SK-N-SH (cell line): ENCODE measurements around the gene MAST4.

ENCODE experiments used
- CHD2 ChIP-seq: fragments of 150-350 bp; IDR thresholded peaks from 2 replicates; pipeline ENCODE4 v1.6.1; 2018; ENCODE audit warnings: low read length; ENCODE audit not compliant: partially characterized antibody
- EP300 ChIP-seq, 2 experiments: IDR thresholded peaks; 2 replicates each; pipeline versions ENCODE4 v1.4.0 to v1.6.1; 2012; ENCODE audit warnings: borderline replicate concordance in 1 of 2, low read depth in 1 of 2, low read length in 1 of 2
- EZH2phosphoT487 ChIP-seq: fragments of 200-600 bp; sonication (generic); IDR thresholded peaks from 2 replicates; pipeline ENCODE4 v1.6.1; 2017; ENCODE audit warnings: low read depth, mixed run types, mild to moderate bottlenecking, antibody characterized with exemption, moderate library complexity, borderline replicate concordance
- JUND ChIP-seq: IDR thresholded peaks from 2 replicates; pipeline ENCODE4 v1.4.0; 2012
- POLR2AphosphoS5 ChIP-seq: IDR thresholded peaks from 2 replicates; pipeline ENCODE4 v1.6.1; 2012; ENCODE audit warnings: low read depth, low read length
- SMC3 ChIP-seq: IDR thresholded peaks from 2 replicates; pipeline ENCODE4 v1.6.1; 2012; ENCODE audit warnings: low read depth, low read length, improper control_type of control experiment
- TAF1 ChIP-seq: IDR thresholded peaks from 2 replicates; pipeline ENCODE4 v1.6.1; 2012; ENCODE audit warnings: low read depth, mild to moderate bottlenecking, low read length, moderate library complexity, borderline replicate concordance
- TEAD4 ChIP-seq: IDR thresholded peaks from 2 replicates; pipeline ENCODE4 v1.4.0; 2012; ENCODE audit warnings: mild to moderate bottlenecking, borderline replicate concordance; ENCODE audit not compliant: insufficient read depth
- YY1 ChIP-seq: IDR thresholded peaks from 2 replicates; pipeline ENCODE4 v1.4.0; 2012; ENCODE audit warnings: low read depth, mild to moderate bottlenecking
- TF ChIP-seq, protein P1 (sequence below): fragments of 200-600 bp; sonication (generic); IDR thresholded peaks from 2 replicates; pipeline ENCODE4 v1.6.1; 2017; ENCODE audit warnings: antibody characterized with exemption, mild to moderate bottlenecking, moderate library complexity
- TF ChIP-seq, protein P2 (sequence below): IDR thresholded peaks from 2 replicates; pipeline ENCODE4 v1.6.1; 2012; ENCODE audit warnings: mild to moderate bottlenecking, low read depth, low read length, moderate library complexity
- TF ChIP-seq, protein P3 (sequence below): fragments of 150-350 bp; IDR thresholded peaks from 2 replicates; pipeline ENCODE4 v1.6.1; 2016; ENCODE audit warnings: mild to moderate bottlenecking, low read depth, low read length
- TF ChIP-seq, protein P4 (sequence below): fragments of 150-350 bp; IDR thresholded peaks from 2 replicates; pipeline ENCODE4 v1.6.1; 2017; ENCODE audit warnings: antibody characterized with exemption, low read length, low read depth, borderline replicate concordance

DNA sequence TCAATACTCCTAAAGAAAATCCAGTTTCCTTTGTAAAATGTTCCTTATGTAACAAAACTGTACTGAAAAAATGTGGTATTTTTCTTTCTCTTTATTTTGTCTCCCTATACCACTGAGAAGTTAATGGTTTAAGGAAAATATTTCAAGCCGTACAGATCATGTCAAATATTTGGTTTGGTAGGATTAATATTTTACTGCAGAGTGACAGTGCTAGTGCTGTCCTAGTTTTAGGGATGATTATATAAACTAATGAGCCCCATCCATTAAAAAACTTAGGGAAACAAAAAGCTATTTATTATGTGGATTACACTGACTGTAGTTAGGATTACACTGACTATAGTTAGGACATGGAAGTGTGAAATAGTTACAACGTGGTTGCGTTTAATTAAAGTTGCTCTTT lies 391.3 kb downstream of the MAST4 start:
- TF ChIP-seq, protein P1, sequence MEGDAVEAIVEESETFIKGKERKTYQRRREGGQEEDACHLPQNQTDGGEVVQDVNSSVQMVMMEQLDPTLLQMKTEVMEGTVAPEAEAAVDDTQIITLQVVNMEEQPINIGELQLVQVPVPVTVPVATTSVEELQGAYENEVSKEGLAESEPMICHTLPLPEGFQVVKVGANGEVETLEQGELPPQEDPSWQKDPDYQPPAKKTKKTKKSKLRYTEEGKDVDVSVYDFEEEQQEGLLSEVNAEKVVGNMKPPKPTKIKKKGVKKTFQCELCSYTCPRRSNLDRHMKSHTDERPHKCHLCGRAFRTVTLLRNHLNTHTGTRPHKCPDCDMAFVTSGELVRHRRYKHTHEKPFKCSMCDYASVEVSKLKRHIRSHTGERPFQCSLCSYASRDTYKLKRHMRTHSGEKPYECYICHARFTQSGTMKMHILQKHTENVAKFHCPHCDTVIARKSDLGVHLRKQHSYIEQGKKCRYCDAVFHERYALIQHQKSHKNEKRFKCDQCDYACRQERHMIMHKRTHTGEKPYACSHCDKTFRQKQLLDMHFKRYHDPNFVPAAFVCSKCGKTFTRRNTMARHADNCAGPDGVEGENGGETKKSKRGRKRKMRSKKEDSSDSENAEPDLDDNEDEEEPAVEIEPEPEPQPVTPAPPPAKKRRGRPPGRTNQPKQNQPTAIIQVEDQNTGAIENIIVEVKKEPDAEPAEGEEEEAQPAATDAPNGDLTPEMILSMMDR, result no peak
- TF ChIP-seq, protein P2, sequence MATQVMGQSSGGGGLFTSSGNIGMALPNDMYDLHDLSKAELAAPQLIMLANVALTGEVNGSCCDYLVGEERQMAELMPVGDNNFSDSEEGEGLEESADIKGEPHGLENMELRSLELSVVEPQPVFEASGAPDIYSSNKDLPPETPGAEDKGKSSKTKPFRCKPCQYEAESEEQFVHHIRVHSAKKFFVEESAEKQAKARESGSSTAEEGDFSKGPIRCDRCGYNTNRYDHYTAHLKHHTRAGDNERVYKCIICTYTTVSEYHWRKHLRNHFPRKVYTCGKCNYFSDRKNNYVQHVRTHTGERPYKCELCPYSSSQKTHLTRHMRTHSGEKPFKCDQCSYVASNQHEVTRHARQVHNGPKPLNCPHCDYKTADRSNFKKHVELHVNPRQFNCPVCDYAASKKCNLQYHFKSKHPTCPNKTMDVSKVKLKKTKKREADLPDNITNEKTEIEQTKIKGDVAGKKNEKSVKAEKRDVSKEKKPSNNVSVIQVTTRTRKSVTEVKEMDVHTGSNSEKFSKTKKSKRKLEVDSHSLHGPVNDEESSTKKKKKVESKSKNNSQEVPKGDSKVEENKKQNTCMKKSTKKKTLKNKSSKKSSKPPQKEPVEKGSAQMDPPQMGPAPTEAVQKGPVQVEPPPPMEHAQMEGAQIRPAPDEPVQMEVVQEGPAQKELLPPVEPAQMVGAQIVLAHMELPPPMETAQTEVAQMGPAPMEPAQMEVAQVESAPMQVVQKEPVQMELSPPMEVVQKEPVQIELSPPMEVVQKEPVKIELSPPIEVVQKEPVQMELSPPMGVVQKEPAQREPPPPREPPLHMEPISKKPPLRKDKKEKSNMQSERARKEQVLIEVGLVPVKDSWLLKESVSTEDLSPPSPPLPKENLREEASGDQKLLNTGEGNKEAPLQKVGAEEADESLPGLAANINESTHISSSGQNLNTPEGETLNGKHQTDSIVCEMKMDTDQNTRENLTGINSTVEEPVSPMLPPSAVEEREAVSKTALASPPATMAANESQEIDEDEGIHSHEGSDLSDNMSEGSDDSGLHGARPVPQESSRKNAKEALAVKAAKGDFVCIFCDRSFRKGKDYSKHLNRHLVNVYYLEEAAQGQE, result no peak
- no peak for TF ChIP-seq SMC3
- no peak for TF ChIP-seq EP300 (IDR thresholded peaks at IDR 0.05; ENCODE audit: borderline replicate concordance in 1 of 2, low read depth in 1 of 2, low read length in 1 of 2)
- TF ChIP-seq TAF1, result no peak
- TF ChIP-seq, protein P3, sequence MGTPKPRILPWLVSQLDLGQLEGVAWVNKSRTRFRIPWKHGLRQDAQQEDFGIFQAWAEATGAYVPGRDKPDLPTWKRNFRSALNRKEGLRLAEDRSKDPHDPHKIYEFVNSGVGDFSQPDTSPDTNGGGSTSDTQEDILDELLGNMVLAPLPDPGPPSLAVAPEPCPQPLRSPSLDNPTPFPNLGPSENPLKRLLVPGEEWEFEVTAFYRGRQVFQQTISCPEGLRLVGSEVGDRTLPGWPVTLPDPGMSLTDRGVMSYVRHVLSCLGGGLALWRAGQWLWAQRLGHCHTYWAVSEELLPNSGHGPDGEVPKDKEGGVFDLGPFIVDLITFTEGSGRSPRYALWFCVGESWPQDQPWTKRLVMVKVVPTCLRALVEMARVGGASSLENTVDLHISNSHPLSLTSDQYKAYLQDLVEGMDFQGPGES, result no peak
- TF ChIP-seq, protein P4, sequence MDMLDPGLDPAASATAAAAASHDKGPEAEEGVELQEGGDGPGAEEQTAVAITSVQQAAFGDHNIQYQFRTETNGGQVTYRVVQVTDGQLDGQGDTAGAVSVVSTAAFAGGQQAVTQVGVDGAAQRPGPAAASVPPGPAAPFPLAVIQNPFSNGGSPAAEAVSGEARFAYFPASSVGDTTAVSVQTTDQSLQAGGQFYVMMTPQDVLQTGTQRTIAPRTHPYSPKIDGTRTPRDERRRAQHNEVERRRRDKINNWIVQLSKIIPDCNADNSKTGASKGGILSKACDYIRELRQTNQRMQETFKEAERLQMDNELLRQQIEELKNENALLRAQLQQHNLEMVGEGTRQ, result no peak
- TF ChIP-seq YY1, result no peak
- no peak for TF ChIP-seq TEAD4
- no peak for TF ChIP-seq EZH2phosphoT487
- TF ChIP-seq JUND, result no peak
- no peak for TF ChIP-seq POLR2AphosphoS5
- no peak for TF ChIP-seq CHD2
